ENCODE measurements around the gene FOXO3. TPM values are rescaled to one million over a fixed set of nuclear protein-coding genes. Genes with fewer than 3 reads are reported as not detected.
A peak's percentile ranks its signal among the peaks of the same experiment; 100 is the strongest.

The FOXO3 gene
- total RNA-seq, 2 experiments from 2014 or later = 20.0 to 21.2 TPM

DNA sequence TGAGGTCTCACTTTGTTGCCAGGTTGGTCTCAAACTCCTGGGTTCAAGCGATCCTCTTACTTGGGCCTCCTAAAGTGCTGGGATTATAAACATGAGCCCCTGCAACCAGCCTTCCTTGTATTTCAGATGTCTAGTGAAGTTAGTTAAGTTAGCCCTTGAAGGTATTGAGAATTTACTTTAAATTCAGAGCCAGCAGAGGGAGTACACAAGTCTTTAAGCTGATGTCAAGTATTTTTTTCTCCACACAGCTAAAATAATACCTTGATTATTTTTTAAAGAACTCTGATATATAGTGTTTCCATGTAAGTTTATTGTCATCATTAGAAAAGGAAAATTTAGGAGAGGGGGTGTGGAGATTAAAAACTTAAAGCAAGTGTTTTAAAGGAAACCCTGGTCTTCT is 9.8 kb downstream of the FOXO3 start:
- no peak for ATAC-seq (ENCODE audit: low read depth)

GRCh38 chr6:108574457-108575141 is 13.9 kb downstream of the FOXO3 start:
- no peaks in the 10 kb centered on the region for H3K9me3 Mint-ChIP-seq
- H3K4me3 Mint-ChIP-seq = no peak overlapping the region
- H3K27ac Mint-ChIP-seq = no peak overlapping the region
- DNase-seq (no peak), ATAC-seq (ENCODE audit: low read depth) (no peak)
- peaks cover 26% of the 10 kb centered on the region for H3K36me3 Mint-ChIP-seq
- POLR2A ChIA-PET = no interaction called here
- no peaks in the 10 kb centered on the region for H3K27me3 Mint-ChIP-seq
- H3K4me1 Mint-ChIP-seq = peaks cover 17% of the 10 kb centered on the region

More for the DNA sequence above, 9.8 kb downstream of the FOXO3 start:
- Mint-ChIP-seq H3K27ac (no peak overlapping the region), H3K4me3 (no peak overlapping the region), H3K9me3 (no peaks in the 10 kb centered on the region), H3K27me3 (no peaks in the 10 kb centered on the region), H3K36me3 (peaks cover 36% of the 10 kb centered on the region), H3K4me1 (peaks cover 28% of the 10 kb centered on the region)
- no peak for DNase-seq
- POLR2A ChIA-PET = interaction anchor here (0.7 kb wide), 2 partner anchors 12 to 263 kb away, joined by 3 read pairs; no protein-coding TSS in a partner anchor

DNA sequence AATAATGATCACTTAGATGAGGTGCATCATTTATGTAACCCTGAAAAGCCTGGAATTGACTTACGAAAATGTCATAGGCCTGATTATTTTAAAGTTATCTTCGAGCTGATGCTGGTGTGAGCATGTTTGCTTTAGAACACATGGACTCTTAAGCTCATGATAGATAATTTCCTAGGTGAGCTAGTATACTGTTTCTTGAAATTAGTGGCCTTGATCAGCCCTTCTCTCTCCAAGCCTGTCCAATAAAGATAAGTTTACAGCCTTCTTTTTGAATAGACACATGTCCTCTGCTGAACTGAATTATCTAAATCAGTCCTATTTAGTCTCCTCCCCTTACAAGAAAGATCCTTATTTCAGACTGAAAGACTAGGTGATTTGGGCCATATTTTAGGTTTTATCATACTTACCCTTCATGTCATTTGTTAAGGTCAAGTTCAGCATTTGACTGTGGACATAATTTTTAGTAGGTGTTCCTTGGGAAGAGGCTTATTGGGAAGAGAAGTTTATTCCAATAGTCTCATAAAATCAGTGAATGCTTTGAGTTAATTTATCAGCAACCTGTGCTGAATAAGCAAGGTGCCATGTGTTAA is 15.3 kb downstream of the FOXO3 start:
- ATAC-seq (ENCODE audit: low read depth) (no peak), DNase-seq (no peak)
- POLR2A ChIA-PET = no interaction called here
- Mint-ChIP-seq H3K27ac (no peak overlapping the region), H3K9me3 (no peaks in the 10 kb centered on the region), H3K27me3 (no peaks in the 10 kb centered on the region), H3K4me1 (peaks cover 17% of the 10 kb centered on the region), H3K4me3 (no peak overlapping the region), H3K36me3 (peaks cover 21% of the 10 kb centered on the region)

GRCh38 chr6:108576709-108577108 is 16.0 kb downstream of the FOXO3 start:
- no peaks in the 10 kb centered on the region for H3K27me3 Mint-ChIP-seq
- no peak overlapping the region for H3K27ac Mint-ChIP-seq
- H3K36me3 Mint-ChIP-seq = peaks cover 14% of the 10 kb centered on the region
- DNase-seq (no peak), ATAC-seq (ENCODE audit: low read depth) (no peak)
- H3K4me3 Mint-ChIP-seq = no peak overlapping the region
- POLR2A ChIA-PET = no interaction called here
- no peaks in the 10 kb centered on the region for H3K9me3 Mint-ChIP-seq
- peaks cover 24% of the 10 kb centered on the region for H3K4me1 Mint-ChIP-seq

DNA sequence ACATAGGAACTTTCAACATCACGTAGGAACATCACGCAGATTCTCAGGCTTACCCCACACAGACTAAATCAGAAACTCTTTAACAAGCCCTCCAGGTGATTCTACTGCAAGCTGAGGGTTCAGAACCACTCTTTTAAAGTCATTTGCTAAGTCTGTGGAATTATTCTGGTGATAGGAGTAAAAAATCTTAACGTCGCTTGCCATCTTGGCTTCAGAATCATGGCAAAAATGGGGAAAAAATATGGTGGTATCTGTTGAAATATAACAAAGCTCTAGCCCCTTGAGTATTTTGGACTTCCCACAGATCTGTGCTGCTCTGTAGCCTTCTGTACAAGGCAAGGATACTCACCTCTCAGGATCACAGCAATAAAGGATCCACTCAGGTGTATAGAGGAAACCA is 17.4 kb downstream of the FOXO3 start:
- peaks cover 30% of the 10 kb centered on the region for H3K4me1 Mint-ChIP-seq
- H3K9me3 Mint-ChIP-seq = no peaks in the 10 kb centered on the region
- POLR2A ChIA-PET = no interaction called here
- peaks cover 10% of the 10 kb centered on the region for H3K36me3 Mint-ChIP-seq
- DNase-seq = no peak
- no peaks in the 10 kb centered on the region for H3K27me3 Mint-ChIP-seq
- H3K4me3 Mint-ChIP-seq = no peak overlapping the region
- no peak for ATAC-seq (ENCODE audit: low read depth)
- H3K27ac Mint-ChIP-seq = no peak overlapping the region

- peaks cover 8% of the 10 kb centered on the region for H3K36me3 Mint-ChIP-seq
- POLR2A ChIA-PET = interaction anchor here (0.6 kb wide), 1 partner anchor 314 kb away, joined by 3 read pairs; no protein-coding TSS in a partner anchor
- H3K27ac Mint-ChIP-seq = no peak overlapping the region
- H3K4me1 Mint-ChIP-seq = peaks cover 31% of the 10 kb centered on the region
- ATAC-seq (ENCODE audit: low read depth) (no peak), DNase-seq (no peak)
- no peak overlapping the region for H3K4me3 Mint-ChIP-seq
- no peaks in the 10 kb centered on the region for H3K27me3 Mint-ChIP-seq
- H3K9me3 Mint-ChIP-seq = no peaks in the 10 kb centered on the region
Measured at GRCh38 chr6:108578595-108579327, 18.0 kb downstream of the FOXO3 start.

DNA sequence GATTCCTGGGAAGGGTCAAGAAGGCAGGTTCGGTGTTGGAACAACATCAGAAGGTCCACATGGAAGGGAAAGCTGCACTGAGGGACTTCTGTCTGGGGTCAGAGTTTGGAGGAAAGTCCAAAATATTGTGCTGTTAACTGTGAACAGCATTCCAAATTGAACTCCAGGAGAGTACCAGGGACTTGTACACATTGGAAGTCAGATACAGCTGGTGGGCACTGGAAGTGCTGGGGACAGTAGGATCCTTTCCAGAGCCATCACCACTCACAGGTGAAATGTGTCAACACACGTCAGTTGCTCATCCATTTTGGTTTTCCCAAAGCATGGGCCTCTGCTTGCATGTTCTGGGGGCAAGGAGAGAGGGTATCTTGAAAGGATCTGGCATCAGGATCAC is 18.6 kb downstream of the FOXO3 start:
- Mint-ChIP-seq H3K36me3 (peaks cover 8% of the 10 kb centered on the region), H3K4me1 (peaks cover 31% of the 10 kb centered on the region), H3K4me3 (no peak overlapping the region), H3K27ac (no peak overlapping the region), H3K27me3 (no peaks in the 10 kb centered on the region), H3K9me3 (no peaks in the 10 kb centered on the region)
- no peak for DNase-seq
- POLR2A ChIA-PET = interaction anchor here (0.6 kb wide), 1 partner anchor 313 kb away, joined by 3 read pairs; no protein-coding TSS in a partner anchor
- no peak for ATAC-seq (ENCODE audit: low read depth)

- no peak overlapping the region for H3K27ac Mint-ChIP-seq
- POLR2A ChIA-PET = interaction anchor here (0.8 kb wide), 1 partner anchor 22 kb away, joined by 5 read pairs; no protein-coding TSS in a partner anchor
- DNase-seq (no peak), ATAC-seq (ENCODE audit: low read depth) (no peak)
- no peaks in the 10 kb centered on the region for H3K27me3 Mint-ChIP-seq
- H3K36me3 Mint-ChIP-seq = peaks cover 8% of the 10 kb centered on the region
- no peak overlapping the region for H3K4me3 Mint-ChIP-seq
- H3K4me1 Mint-ChIP-seq = peaks cover 25% of the 10 kb centered on the region
- no peaks in the 10 kb centered on the region for H3K9me3 Mint-ChIP-seq
Measured at GRCh38 chr6:108580646-108581045, 19.9 kb downstream of the FOXO3 start.

DNA sequence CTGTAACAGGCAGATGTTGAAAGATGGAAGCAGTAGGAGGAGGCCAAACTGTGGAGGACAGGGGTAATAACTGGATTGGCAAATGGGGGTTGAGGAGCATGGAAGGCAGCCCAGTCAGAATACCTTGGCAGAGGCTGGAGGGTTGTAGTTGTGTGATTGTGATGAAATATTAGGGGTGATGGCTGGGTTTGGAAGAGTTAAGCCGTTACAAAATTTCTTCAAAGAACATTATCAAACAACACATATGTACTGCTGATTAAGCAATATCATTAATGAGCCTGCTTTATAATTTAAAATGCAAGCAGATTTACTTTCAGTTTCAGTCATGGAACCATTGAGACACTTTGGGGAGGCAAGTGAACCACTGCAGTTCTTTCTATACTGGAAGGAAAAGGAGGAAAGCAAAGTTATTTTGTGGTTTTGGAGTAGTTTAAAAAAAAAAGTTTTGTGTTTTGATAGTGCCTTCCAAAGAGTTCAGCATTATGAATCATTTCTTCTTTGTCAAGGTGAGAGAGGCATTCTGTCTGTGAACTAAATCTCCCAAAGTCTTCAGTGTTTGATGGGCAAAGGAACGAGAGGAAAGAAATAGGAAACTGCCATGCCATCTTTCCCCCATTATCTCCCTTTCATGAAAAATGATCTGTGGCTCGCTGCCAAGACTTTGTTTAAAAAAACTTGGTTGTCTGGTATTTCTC is 20.7 kb downstream of the FOXO3 start:
- Mint-ChIP-seq H3K4me3 (peak overlapping the region; percentile 40), H3K36me3 (peaks cover 9% of the 10 kb centered on the region), H3K9me3 (no peaks in the 10 kb centered on the region), H3K27ac (no peak overlapping the region), H3K27me3 (no peaks in the 10 kb centered on the region), H3K4me1 (peaks cover 24% of the 10 kb centered on the region)
- ATAC-seq (ENCODE audit: low read depth) (peak; percentile 52), DNase-seq (no peak)
- POLR2A ChIA-PET = no interaction called here

- Mint-ChIP-seq H3K4me3 (peak overlapping the region; percentile 40), H3K36me3 (peaks cover 7% of the 10 kb centered on the region), H3K27me3 (no peaks in the 10 kb centered on the region), H3K27ac (no peak overlapping the region), H3K9me3 (no peaks in the 10 kb centered on the region), H3K4me1 (peaks cover 21% of the 10 kb centered on the region)
- ATAC-seq (ENCODE audit: low read depth) (no peak), DNase-seq (no peak)
- POLR2A ChIA-PET = no interaction called here
Measured at GRCh38 chr6:108581932-108582475, 21.3 kb downstream of the FOXO3 start.

- Mint-ChIP-seq H3K36me3 (peaks cover 7% of the 10 kb centered on the region), H3K4me3 (no peak overlapping the region), H3K27ac (no peak overlapping the region), H3K9me3 (no peaks in the 10 kb centered on the region), H3K4me1 (peaks cover 20% of the 10 kb centered on the region), H3K27me3 (no peaks in the 10 kb centered on the region)
- DNase-seq (no peak), ATAC-seq (ENCODE audit: low read depth) (no peak)
- POLR2A ChIA-PET = no interaction called here
Measured at GRCh38 chr6:108582618-108583017, 21.9 kb downstream of the FOXO3 start.

DNA sequence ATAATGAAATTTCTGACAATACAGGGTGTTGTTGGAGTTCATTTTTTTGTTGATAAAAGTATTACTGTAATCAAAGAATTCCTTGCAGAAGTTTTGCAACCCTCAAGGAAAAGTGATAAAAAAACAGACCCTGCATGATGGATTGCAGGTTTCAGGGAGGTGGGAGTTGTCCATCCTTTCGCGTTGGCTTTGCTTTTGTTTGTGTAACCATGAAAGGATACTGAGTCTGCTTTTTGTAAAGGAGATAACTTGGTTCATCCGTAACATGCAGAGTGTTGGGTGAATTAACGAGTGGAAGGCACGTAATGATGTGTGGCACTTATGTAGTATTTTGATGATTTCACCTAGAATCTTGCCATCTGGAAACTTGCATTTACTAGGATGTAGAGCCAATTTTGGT is 23.6 kb downstream of the FOXO3 start:
- peaks cover 32% of the 10 kb centered on the region for H3K4me1 Mint-ChIP-seq
- H3K27me3 Mint-ChIP-seq = no peaks in the 10 kb centered on the region

DNA sequence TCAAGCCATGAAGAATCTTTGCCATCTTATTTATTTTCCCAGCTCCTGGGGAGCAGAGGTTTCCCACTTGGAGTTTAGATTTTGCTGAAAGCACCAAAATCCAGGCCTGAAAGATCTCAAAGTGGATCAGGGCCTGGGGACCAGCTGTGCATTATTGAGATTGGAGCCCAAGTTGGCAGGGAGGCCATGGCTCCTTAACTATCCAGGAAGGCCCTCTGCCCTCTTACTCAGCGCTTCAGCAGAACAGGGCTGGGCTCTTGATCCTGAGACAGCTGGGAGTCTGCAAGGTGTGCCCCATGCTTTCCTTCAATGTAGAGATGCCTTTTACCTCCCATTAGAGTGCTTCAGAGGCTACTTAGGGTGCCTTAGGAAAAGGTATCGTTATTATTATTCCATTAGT is 24.6 kb downstream of the FOXO3 start:
- ATAC-seq (ENCODE audit: low read depth) (no peak), DNase-seq (no peak)
- Mint-ChIP-seq H3K27ac (no peak overlapping the region), H3K27me3 (no peaks in the 10 kb centered on the region), H3K36me3 (peaks cover 3% of the 10 kb centered on the region), H3K9me3 (no peaks in the 10 kb centered on the region), H3K4me3 (no peak overlapping the region), H3K4me1 (peaks cover 37% of the 10 kb centered on the region)
- POLR2A ChIA-PET = interaction anchor here (0.6 kb wide), 1 partner anchor 829 kb away, joined by 3 read pairs; no protein-coding TSS in a partner anchor

More for the DNA sequence above, 23.6 kb downstream of the FOXO3 start:
- DNase-seq (no peak), ATAC-seq (ENCODE audit: low read depth) (no peak)
- POLR2A ChIA-PET = no interaction called here
- H3K4me3 Mint-ChIP-seq = no peak overlapping the region
- peaks cover 2% of the 10 kb centered on the region for H3K36me3 Mint-ChIP-seq
- H3K27ac Mint-ChIP-seq = no peak overlapping the region
- H3K9me3 Mint-ChIP-seq = no peaks in the 10 kb centered on the region

Measured in activated naive CD8-positive, alpha-beta T cell treated with anti-CD3 and anti-CD28 coated beads, Interleukin-2, amount 10 ng/mL, durations not matched to agents 7 days and 5 days (primary cell).